K562 (cell line): ENCODE data around the gene MACROD2.

Source experiments
- CBX1 ChIP-seq: sonication (generic); IDR thresholded peaks from 2 replicates; pipeline ENCODE4 v1.6.1; 2016; ENCODE audit warnings: antibody characterized with exemption, low read depth, mild to moderate bottlenecking
- COPS2 ChIP-seq: fragments of 450-650 bp; conservative IDR thresholded peaks from 2 replicates; pipeline ENCODE4 v1.6.1; 2016; ENCODE audit warnings: mild to moderate bottlenecking, moderate library complexity
- CREB1 ChIP-seq, 2 experiments: sonication (generic) in 1 of 2; formaldehyde crosslinking in 1 of 2; IDR thresholded peaks; 2 replicates each; pipeline versions ENCODE4 v1.6.1 to v1.8.0; 2012 to 2022; ENCODE audit warnings: inconsistent platforms in 1 of 2, mild to moderate bottlenecking in 1 of 2, missing genetic modification reagents in 1 of 2, moderate library complexity in 1 of 2
- FOS ChIP-seq: IDR thresholded peaks from 3 replicates; pipeline ENCODE4 v1.6.1; 2011; ENCODE audit not compliant: insufficient read length; ENCODE audit errors: extremely low read depth
- HNRNPK ChIP-seq: fragments of 200-400 bp; formaldehyde crosslinking; IDR thresholded peaks from one replicate; pipeline ENCODE4 v1.6.1; 2018; ENCODE audit warnings: mild to moderate bottlenecking, low read depth, low read length; ENCODE audit not compliant: poor library complexity, severe bottlenecking
- KLF16 ChIP-seq: IDR thresholded peaks from 2 replicates; pipeline ENCODE4 v1.6.1; 2016; ENCODE audit warnings: antibody characterized with exemption
- SP1 ChIP-seq: sonication (generic); formaldehyde crosslinking; IDR thresholded peaks from 2 replicates; pipeline ENCODE4 v1.8.1; 2022; ENCODE audit warnings: mild to moderate bottlenecking, missing genetic modification reagents
- XRCC3 ChIP-seq: fragments of 450-650 bp; IDR thresholded peaks from 2 replicates; pipeline ENCODE4 v1.6.1; 2017; ENCODE audit warnings: mild to moderate bottlenecking, moderate library complexity
- TF ChIP-seq, protein P1 (sequence below): fragments of 450-650 bp; formaldehyde crosslinking; IDR thresholded peaks from 2 replicates; pipeline ENCODE4 v1.4.0; 2022; ENCODE audit warnings: missing genetic modification characterization
- TF ChIP-seq, protein P2 (sequence below), 3 experiments: IDR thresholded peaks in 2 of 3; conservative IDR thresholded peaks in 1 of 3; 2 replicates each; pipeline ENCODE4 v1.5.1; 2011 to 2012; ENCODE audit warnings: low read length in 3 of 3, mild to moderate bottlenecking in 3 of 3, control low read depth in 2 of 3, improper control_type of control experiment in 1 of 3, inconsistent platforms in 1 of 3, low read depth in 1 of 3, mixed read lengths in 1 of 3, moderate library complexity in 1 of 3; ENCODE audit not compliant: insufficient read depth in 2 of 3
- TF ChIP-seq, protein P3 (sequence below): sonication (generic); formaldehyde crosslinking; IDR thresholded peaks from 2 replicates; pipeline ENCODE4 v1.8.0; 2022; ENCODE audit warnings: mild to moderate bottlenecking, low read depth, missing genetic modification reagents
- TF ChIP-seq, protein P4 (sequence below): fragments of 450-650 bp; IDR thresholded peaks from 2 replicates; pipeline ENCODE4 v1.6.1; 2016; ENCODE audit warnings: borderline replicate concordance
- TF ChIP-seq, protein P5 (sequence below), 2 experiments: fragments of 450-650 bp in 1 of 2; sonication (generic) in 1 of 2; formaldehyde crosslinking; conservative IDR thresholded peaks; 2 replicates each; pipeline versions ENCODE4 v1.4.0 to v1.8.1; 2020 to 2022; ENCODE audit warnings: mild to moderate bottlenecking in 1 of 2, missing genetic modification reagents in 1 of 2

DNA sequence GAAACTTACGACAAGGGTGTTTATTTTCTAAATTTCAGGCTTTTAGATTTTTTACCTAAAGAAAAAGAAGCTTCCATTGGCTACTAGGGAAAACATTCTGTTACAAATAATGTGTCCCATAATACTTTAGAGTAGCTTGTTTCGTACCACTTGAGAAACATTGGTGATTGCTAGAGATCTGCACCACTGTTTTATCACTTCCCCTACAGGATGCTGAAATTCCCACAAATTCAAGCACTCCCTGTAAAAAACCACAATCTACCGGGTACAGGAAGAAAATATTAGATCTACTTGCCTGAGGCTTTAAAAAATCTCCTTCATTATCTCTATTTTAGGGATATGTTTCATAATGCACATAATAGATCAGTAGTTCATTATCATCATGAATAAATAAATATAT is 34.8 kb upstream of the MACROD2 start:
- TF ChIP-seq XRCC3 (no peak), SP1 (CRISPR knock-in tag) (no peak), COPS2 (no peak), FOS (no peak), CREB1 (IDR thresholded peaks at IDR 0.05) (no peak), CREB1 (CRISPR knock-in tag; IDR thresholded peaks at IDR 0.05) (no peak), HNRNPK (no peak), CBX1 (no peak), KLF16 (no peak)
- TF ChIP-seq, protein P1, sequence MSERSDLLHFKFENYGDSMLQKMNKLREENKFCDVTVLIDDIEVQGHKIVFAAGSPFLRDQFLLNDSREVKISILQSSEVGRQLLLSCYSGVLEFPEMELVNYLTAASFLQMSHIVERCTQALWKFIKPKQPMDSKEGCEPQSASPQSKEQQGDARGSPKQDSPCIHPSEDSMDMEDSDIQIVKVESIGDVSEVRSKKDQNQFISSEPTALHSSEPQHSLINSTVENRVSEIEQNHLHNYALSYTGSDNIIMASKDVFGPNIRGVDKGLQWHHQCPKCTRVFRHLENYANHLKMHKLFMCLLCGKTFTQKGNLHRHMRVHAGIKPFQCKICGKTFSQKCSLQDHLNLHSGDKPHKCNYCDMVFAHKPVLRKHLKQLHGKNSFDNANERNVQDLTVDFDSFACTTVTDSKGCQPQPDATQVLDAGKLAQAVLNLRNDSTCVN (CRISPR knock-in tag): no peak
- TF ChIP-seq, protein P2, sequence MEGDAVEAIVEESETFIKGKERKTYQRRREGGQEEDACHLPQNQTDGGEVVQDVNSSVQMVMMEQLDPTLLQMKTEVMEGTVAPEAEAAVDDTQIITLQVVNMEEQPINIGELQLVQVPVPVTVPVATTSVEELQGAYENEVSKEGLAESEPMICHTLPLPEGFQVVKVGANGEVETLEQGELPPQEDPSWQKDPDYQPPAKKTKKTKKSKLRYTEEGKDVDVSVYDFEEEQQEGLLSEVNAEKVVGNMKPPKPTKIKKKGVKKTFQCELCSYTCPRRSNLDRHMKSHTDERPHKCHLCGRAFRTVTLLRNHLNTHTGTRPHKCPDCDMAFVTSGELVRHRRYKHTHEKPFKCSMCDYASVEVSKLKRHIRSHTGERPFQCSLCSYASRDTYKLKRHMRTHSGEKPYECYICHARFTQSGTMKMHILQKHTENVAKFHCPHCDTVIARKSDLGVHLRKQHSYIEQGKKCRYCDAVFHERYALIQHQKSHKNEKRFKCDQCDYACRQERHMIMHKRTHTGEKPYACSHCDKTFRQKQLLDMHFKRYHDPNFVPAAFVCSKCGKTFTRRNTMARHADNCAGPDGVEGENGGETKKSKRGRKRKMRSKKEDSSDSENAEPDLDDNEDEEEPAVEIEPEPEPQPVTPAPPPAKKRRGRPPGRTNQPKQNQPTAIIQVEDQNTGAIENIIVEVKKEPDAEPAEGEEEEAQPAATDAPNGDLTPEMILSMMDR (IDR thresholded peaks at IDR 0.05 in 2 of 3, conservative IDR thresholded peaks at IDR 0.05 in 1 of 3; ENCODE audit: insufficient read depth in 2 of 3, low read depth in 1 of 3, low read length in 3 of 3): no peak
- TF ChIP-seq, protein P3, sequence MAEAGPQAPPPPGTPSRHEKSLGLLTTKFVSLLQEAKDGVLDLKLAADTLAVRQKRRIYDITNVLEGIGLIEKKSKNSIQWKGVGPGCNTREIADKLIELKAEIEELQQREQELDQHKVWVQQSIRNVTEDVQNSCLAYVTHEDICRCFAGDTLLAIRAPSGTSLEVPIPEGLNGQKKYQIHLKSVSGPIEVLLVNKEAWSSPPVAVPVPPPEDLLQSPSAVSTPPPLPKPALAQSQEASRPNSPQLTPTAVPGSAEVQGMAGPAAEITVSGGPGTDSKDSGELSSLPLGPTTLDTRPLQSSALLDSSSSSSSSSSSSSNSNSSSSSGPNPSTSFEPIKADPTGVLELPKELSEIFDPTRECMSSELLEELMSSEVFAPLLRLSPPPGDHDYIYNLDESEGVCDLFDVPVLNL: no peak
- TF ChIP-seq, protein P4, sequence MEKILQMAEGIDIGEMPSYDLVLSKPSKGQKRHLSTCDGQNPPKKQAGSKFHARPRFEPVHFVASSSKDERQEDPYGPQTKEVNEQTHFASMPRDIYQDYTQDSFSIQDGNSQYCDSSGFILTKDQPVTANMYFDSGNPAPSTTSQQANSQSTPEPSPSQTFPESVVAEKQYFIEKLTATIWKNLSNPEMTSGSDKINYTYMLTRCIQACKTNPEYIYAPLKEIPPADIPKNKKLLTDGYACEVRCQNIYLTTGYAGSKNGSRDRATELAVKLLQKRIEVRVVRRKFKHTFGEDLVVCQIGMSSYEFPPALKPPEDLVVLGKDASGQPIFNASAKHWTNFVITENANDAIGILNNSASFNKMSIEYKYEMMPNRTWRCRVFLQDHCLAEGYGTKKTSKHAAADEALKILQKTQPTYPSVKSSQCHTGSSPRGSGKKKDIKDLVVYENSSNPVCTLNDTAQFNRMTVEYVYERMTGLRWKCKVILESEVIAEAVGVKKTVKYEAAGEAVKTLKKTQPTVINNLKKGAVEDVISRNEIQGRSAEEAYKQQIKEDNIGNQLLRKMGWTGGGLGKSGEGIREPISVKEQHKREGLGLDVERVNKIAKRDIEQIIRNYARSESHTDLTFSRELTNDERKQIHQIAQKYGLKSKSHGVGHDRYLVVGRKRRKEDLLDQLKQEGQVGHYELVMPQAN: no peak
- TF ChIP-seq, protein P5, sequence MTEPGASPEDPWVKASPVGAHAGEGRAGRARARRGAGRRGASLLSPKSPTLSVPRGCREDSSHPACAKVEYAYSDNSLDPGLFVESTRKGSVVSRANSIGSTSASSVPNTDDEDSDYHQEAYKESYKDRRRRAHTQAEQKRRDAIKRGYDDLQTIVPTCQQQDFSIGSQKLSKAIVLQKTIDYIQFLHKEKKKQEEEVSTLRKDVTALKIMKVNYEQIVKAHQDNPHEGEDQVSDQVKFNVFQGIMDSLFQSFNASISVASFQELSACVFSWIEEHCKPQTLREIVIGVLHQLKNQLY (CRISPR knock-in tag; conservative IDR thresholded peaks at IDR 0.05): no peak
